H1 (cell line): ENCODE measurements around the gene MMP1. TPM values are rescaled to one million over a fixed set of nuclear protein-coding genes. Genes with fewer than 3 reads are reported as not detected.

Experiments used
- CTCF ChIA-PET: fragments of 300-600 bp; sonication (Branson Sonifier 250); formaldehyde crosslinking; loops from one replicate; lab custom pipeline; 2021; ENCODE audit not compliant: partially characterized antibody; lab: Charles Lee
- POLR2A ChIA-PET: fragments of 300-600 bp; sonication (Branson Sonifier 250); formaldehyde crosslinking; loops from one replicate; lab custom pipeline; 2021; ENCODE audit warnings: inconsistent platforms; ENCODE audit not compliant: partially characterized antibody; lab: Charles Lee
- DNase-seq, 2 experiments: peaks; one replicate each; pipeline versions ENCODE4 v3.0.0 to v3.0.0-alpha.2; 2010 to 2022; ENCODE audit warnings: low spot score in 2 of 2, low read depth in 1 of 2, mixed read lengths in 1 of 2
- FAIRE-seq: peaks from 2 replicates; lab custom pipeline; 2011; peaks lifted over from hg19 to GRCh38; lab: Jason Lieb, UNC
- H2AFZ ChIP-seq: 2 replicates; pipeline ENCODE4 v1.8.1; 2012; ENCODE audit warnings: low read length, inconsistent platforms
- H2AK5ac ChIP-seq: 2 replicates; pipeline ENCODE4 v1.6.1; 2013; ENCODE audit warnings: low read depth, low read length
- H2BK120ac ChIP-seq: replicated peaks from 2 replicates; pipeline ENCODE3; 2013; ENCODE audit warnings: low read depth, low read length, inconsistent platforms
- H2BK12ac ChIP-seq: 2 replicates; pipeline ENCODE4 v1.6.1; 2013; ENCODE audit warnings: low read depth, low read length
- H2BK15ac ChIP-seq: 2 replicates; pipeline ENCODE4 v1.6.1; 2013; ENCODE audit warnings: low read length
- H2BK20ac ChIP-seq: 2 replicates; pipeline ENCODE4 v1.6.1; 2013; ENCODE audit warnings: low read length
- H2BK5ac ChIP-seq: 2 replicates; pipeline ENCODE4 v1.6.1; 2013; ENCODE audit warnings: low read depth, low read length
- H3K14ac ChIP-seq: 2 replicates; pipeline ENCODE4 v1.6.1; 2013; ENCODE audit warnings: inconsistent platforms; ENCODE audit not compliant: insufficient read length
- H3K18ac ChIP-seq: 2 replicates; pipeline ENCODE4 v1.6.1; 2013; ENCODE audit warnings: low read length; ENCODE audit errors: extremely low read depth
- H3K23ac ChIP-seq: 2 replicates; pipeline ENCODE4 v1.6.1; 2013; ENCODE audit warnings: inconsistent platforms; ENCODE audit not compliant: insufficient read length
- H3K23me2 ChIP-seq: 2 replicates; pipeline ENCODE4 v1.6.1; 2013; ENCODE audit warnings: low read depth, low read length
- H3K27ac ChIP-seq: 2 replicates; pipeline ENCODE4 v1.6.1; 2011; ENCODE audit warnings: low read depth, low read length, inconsistent platforms
- H3K27me3 ChIP-seq, 4 experiments: replicated peaks in 1 of 4; 1 replicate in 1 of 4; 2 replicates in 3 of 4; pipeline versions ENCODE4 v1.6.1 to v1.8.1; 2011 to 2013; ENCODE audit warnings: low read length in 3 of 4, mild to moderate bottlenecking in 3 of 4, inconsistent platforms in 2 of 4, mixed read lengths in 2 of 4, moderate library complexity in 1 of 4; ENCODE audit not compliant: control insufficient read depth in 3 of 4, insufficient read depth in 3 of 4; ENCODE audit errors: extremely low read depth in 1 of 4
- H3K36me3 ChIP-seq, 4 experiments: 2 replicates each; pipeline versions ENCODE4 v1.6.1 to v1.8.1; 2011 to 2013; ENCODE audit warnings: mild to moderate bottlenecking in 4 of 4, low read length in 3 of 4, moderate library complexity in 2 of 4, control low read depth in 1 of 4, inconsistent platforms in 1 of 4; ENCODE audit not compliant: insufficient read depth in 4 of 4, control insufficient read depth in 2 of 4
- H3K4ac ChIP-seq: replicated peaks from 2 replicates; pipeline ENCODE3; 2013; ENCODE audit warnings: low read length, low read depth, mixed read lengths, inconsistent platforms; ENCODE audit not compliant: insufficient read length
- H3K4me1 ChIP-seq, 4 experiments: replicated peaks in 1 of 4; 1 replicate in 1 of 4; 2 replicates in 3 of 4; pipeline versions ENCODE4 v1.6.1 to v1.8.1; 2011 to 2013; ENCODE audit warnings: low read length in 3 of 4, inconsistent platforms in 2 of 4, mixed read lengths in 1 of 4; ENCODE audit not compliant: insufficient read depth in 4 of 4, control insufficient read depth in 3 of 4
- H3K4me2 ChIP-seq, 2 experiments: 2 replicates each; pipeline versions ENCODE4 v1.6.1 to v1.8.1; 2011 to 2013; ENCODE audit warnings: low read depth in 2 of 2, low read length in 2 of 2, control low read depth in 1 of 2, inconsistent platforms in 1 of 2, mild to moderate bottlenecking in 1 of 2; ENCODE audit not compliant: insufficient read depth in 1 of 2
- H3K4me3 ChIP-seq, 4 experiments: fragments of 200-600, 300-600 bp in 1 of 4; sonication (generic), shearing (Covaris generic), sonication (Bioruptor Twin) in 1 of 4; 2 replicates each; pipeline versions ENCODE4 v1.5.1 to v1.8.1; 2011 to 2016; ENCODE audit warnings: low read length in 4 of 4, low read depth in 3 of 4, control low read depth in 2 of 4, inconsistent platforms in 2 of 4, mild to moderate bottlenecking in 2 of 4, mixed read lengths in 1 of 4, moderate library complexity in 1 of 4; ENCODE audit not compliant: insufficient read depth in 2 of 4; ENCODE audit errors: extremely low read depth in 1 of 4
- H3K56ac ChIP-seq: replicated peaks from 2 replicates; pipeline ENCODE3; 2013; ENCODE audit warnings: low read depth, mild to moderate bottlenecking, mixed read lengths, low read length, inconsistent platforms; ENCODE audit not compliant: insufficient read length
- H3K79me1 ChIP-seq: 2 replicates; pipeline ENCODE4 v1.6.1; 2013; ENCODE audit warnings: low read depth, low read length, control low read depth
- H3K79me2 ChIP-seq, 2 experiments: 2 replicates each; pipeline versions ENCODE4 v1.6.1 to v1.8.1; 2012 to 2013; ENCODE audit warnings: low read length in 2 of 2, mild to moderate bottlenecking in 2 of 2, inconsistent platforms in 1 of 2; ENCODE audit not compliant: insufficient read depth in 2 of 2, control insufficient read depth in 1 of 2
- H3K9ac ChIP-seq, 4 experiments: replicated peaks in 1 of 4; 1 replicate in 1 of 4; 2 replicates in 3 of 4; pipeline versions ENCODE4 v1.6.1 to v1.8.1; 2011 to 2013; ENCODE audit warnings: low read depth in 3 of 4, low read length in 3 of 4, control low read depth in 2 of 4, mild to moderate bottlenecking in 2 of 4, moderate library complexity in 2 of 4, inconsistent platforms in 1 of 4; ENCODE audit errors: extremely low read depth in 1 of 4
- H3K9me3 ChIP-seq, 2 experiments: 2 replicates each; pipeline versions ENCODE4 v1.6.1 to v1.8.1; 2012 to 2013; ENCODE audit warnings: mild to moderate bottlenecking in 2 of 2, moderate library complexity in 2 of 2, control low read depth in 1 of 2, inconsistent platforms in 1 of 2, low read depth in 1 of 2, low read length in 1 of 2, mixed read lengths in 1 of 2; ENCODE audit not compliant: insufficient read depth in 2 of 2
- H4K20me1 ChIP-seq, 2 experiments: replicated peaks in 1 of 2; 2 replicates each; pipeline versions ENCODE3 to v1.8.1; 2011 to 2013; ENCODE audit warnings: inconsistent platforms in 2 of 2, low read length in 2 of 2, mild to moderate bottlenecking in 1 of 2; ENCODE audit not compliant: insufficient read depth in 2 of 2, control insufficient read depth in 1 of 2
- H4K5ac ChIP-seq: 2 replicates; pipeline ENCODE4 v1.6.1; 2013; ENCODE audit warnings: low read length, low read depth, mixed read lengths, inconsistent platforms; ENCODE audit not compliant: insufficient read length
- H4K8ac ChIP-seq: 2 replicates; pipeline ENCODE4 v1.8.0; 2013; ENCODE audit warnings: mild to moderate bottlenecking, moderate library complexity, low read length, inconsistent platforms; ENCODE audit not compliant: insufficient read depth; ENCODE audit errors: extremely low read depth
- H4K91ac ChIP-seq: replicated peaks from 2 replicates; pipeline ENCODE3; 2013; ENCODE audit warnings: low read length, mixed read lengths, inconsistent platforms; ENCODE audit not compliant: insufficient read length
- CHD2 ChIP-seq: IDR thresholded peaks from 2 replicates; pipeline ENCODE4 v1.6.1; 2012; ENCODE audit warnings: low read length, improper control_type of control experiment
- EZH2 ChIP-seq: fragments of 200-600 bp; sonication (generic); IDR thresholded peaks from 2 replicates; pipeline ENCODE4 v1.7.1; 2012; ENCODE audit warnings: low read depth, mild to moderate bottlenecking, moderate library complexity, low read length, inconsistent platforms; ENCODE audit not compliant: severe bottlenecking
- GTF2F1 ChIP-seq: IDR thresholded peaks from 2 replicates; pipeline ENCODE4 v1.6.1; 2012; ENCODE audit warnings: low read depth, low read length, improper control_type of control experiment, borderline replicate concordance
- SIN3A ChIP-seq, 2 experiments: IDR thresholded peaks in 1 of 2; conservative IDR thresholded peaks in 1 of 2; 2 replicates each; pipeline ENCODE4 v1.6.1; 2011 to 2012; ENCODE audit warnings: low read length in 2 of 2, improper control_type of control experiment in 1 of 2, low read depth in 1 of 2, mild to moderate bottlenecking in 1 of 2
- TAF7 ChIP-seq: optimal IDR thresholded peaks from 2 replicates; pipeline ENCODE3; 2011; ENCODE audit warnings: low read depth, mild to moderate bottlenecking, inconsistent platforms, low read length, moderate library complexity, borderline replicate concordance
- TBP ChIP-seq: IDR thresholded peaks from 2 replicates; pipeline ENCODE4 v1.6.1; 2011; ENCODE audit warnings: low read depth, low read length, improper control_type of control experiment
- WGBS, 2 experiments: shearing (Covaris generic) in 1 of 2; methylation state at CpG; one replicate each; pipeline versions ENCODE4 v1.1.6 to v1.1.7; 2013 to 2015; ENCODE audit warnings: low lambda C conversion rate in 2 of 2, mixed read lengths in 2 of 2, inconsistent platforms in 1 of 2, low coverage in 1 of 2, missing lambda C conversion rate in 1 of 2; ENCODE audit not compliant: insufficient replicate concordance in 2 of 2, insufficient coverage in 1 of 2, insufficient read length in 1 of 2; ENCODE audit errors: extremely low coverage in 1 of 2, missing lambda C conversion rate in 1 of 2; 5-methylcytosine and 5-hydroxymethylcytosine counted together
- polyA plus RNA-seq, 7 experiments: library from polyadenylated mRNA; depleted of rRNA in 3 of 7; stranded (reverse) in 5 of 7; unstranded in 2 of 7; fragments of >200 nt in 5 of 7; fragments of 200-250 nt in 2 of 7; gene quantifications; 1 replicate in 5 of 7; 2 replicates in 1 of 7; 4 replicates in 1 of 7; pipeline versions ENCODE4 v1.2.1 to v1.2.3, GENCODE V29; 2011 to 2013; ENCODE audit warnings: missing spikeins in 2 of 7, mixed read lengths in 2 of 7
- total RNA-seq: library from RNA; stranded (reverse); fragmentation: NEBNext Ultra II Directional; extraction: Animal tissue kit (Norgen Biotek cat#: 25700); gene quantifications from 2 replicates; pipeline ENCODE4 v1.2.1, GENCODE V29; 2021
- TF ChIP-seq, protein P1 (sequence below): IDR thresholded peaks from 2 replicates; pipeline ENCODE4 v1.6.1; 2012; ENCODE audit warnings: low read length, inconsistent platforms
- TF ChIP-seq, protein P2 (sequence below), 3 experiments: IDR thresholded peaks; 1 replicate in 2 of 3; 2 replicates in 1 of 3; pipeline versions ENCODE4 v1.5.1 to v1.6.1; 2011; ENCODE audit warnings: low read length in 3 of 3, mild to moderate bottlenecking in 3 of 3, inconsistent platforms in 2 of 3, low read depth in 1 of 3, moderate library complexity in 1 of 3; ENCODE audit not compliant: insufficient read depth in 1 of 3; ENCODE audit errors: control extremely low read depth in 1 of 3

MMP1 gene
- total and polyA plus RNA-seq, 2 of the 8 experiments (the other 6 are each of a cell fraction or from before 2014, with no cell fraction given) = not detected

DNA sequence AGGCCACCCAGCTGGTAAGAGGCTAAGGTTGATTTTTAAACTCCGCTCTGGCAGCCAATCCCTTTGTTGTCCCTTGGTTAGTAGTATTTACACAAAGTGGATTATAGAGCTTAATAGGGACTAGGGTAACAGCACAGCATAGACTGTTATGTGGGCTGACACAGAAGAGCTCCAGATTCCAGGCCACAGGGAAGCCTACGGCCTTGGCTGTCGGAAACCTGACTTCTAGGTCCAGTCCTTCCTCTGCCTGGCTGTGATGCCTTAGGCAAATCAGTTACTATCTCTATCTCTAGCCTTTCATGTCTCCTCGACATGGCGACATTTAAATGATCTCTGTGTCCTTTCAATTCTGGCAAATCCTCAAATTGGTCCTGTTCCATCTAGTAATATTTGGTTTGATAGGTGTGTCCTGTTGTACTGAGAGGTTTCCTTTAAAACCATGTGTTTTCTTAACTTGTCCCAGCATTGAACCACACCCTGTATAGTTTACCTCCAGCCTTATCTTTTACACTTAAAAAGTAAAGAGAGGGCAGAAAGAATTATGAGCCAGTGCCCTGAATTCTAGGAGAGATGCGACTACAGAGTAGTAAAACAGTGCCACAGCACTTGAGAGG lies 4.2 kb downstream of the MMP1 start:
- H2AFZ ChIP-seq = peak overlapping the region; percentile 86
- WGBS, 2 experiments = 92% methylated on average over 6 of the region's 6 CpGs; no CpG with 5 or more reads in 1 of the 2 experiments
- TF ChIP-seq, protein P1, sequence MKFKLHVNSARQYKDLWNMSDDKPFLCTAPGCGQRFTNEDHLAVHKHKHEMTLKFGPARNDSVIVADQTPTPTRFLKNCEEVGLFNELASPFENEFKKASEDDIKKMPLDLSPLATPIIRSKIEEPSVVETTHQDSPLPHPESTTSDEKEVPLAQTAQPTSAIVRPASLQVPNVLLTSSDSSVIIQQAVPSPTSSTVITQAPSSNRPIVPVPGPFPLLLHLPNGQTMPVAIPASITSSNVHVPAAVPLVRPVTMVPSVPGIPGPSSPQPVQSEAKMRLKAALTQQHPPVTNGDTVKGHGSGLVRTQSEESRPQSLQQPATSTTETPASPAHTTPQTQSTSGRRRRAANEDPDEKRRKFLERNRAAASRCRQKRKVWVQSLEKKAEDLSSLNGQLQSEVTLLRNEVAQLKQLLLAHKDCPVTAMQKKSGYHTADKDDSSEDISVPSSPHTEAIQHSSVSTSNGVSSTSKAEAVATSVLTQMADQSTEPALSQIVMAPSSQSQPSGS = no peak
- TF ChIP-seq CHD2 (no peak), TBP (no peak), TAF7 (no peak), EZH2 (no peak), GTF2F1 (no peak), SIN3A (conservative IDR thresholded peaks at IDR 0.05 in 1 of 2, IDR thresholded peaks at IDR 0.05 in 1 of 2; ENCODE audit: low read depth in 1 of 2, low read length in 2 of 2) (no peak)
- TF ChIP-seq, protein P2, sequence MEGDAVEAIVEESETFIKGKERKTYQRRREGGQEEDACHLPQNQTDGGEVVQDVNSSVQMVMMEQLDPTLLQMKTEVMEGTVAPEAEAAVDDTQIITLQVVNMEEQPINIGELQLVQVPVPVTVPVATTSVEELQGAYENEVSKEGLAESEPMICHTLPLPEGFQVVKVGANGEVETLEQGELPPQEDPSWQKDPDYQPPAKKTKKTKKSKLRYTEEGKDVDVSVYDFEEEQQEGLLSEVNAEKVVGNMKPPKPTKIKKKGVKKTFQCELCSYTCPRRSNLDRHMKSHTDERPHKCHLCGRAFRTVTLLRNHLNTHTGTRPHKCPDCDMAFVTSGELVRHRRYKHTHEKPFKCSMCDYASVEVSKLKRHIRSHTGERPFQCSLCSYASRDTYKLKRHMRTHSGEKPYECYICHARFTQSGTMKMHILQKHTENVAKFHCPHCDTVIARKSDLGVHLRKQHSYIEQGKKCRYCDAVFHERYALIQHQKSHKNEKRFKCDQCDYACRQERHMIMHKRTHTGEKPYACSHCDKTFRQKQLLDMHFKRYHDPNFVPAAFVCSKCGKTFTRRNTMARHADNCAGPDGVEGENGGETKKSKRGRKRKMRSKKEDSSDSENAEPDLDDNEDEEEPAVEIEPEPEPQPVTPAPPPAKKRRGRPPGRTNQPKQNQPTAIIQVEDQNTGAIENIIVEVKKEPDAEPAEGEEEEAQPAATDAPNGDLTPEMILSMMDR (IDR thresholded peaks at IDR 0.05; ENCODE audit: control extremely low read depth in 1 of 3, insufficient read depth in 1 of 3, low read depth in 1 of 3, low read length in 3 of 3) = no peak

More for the DNA sequence above, 4.2 kb downstream of the MMP1 start:
- H3K14ac ChIP-seq = no peak overlapping the region
- FAIRE-seq = no peak
- no peak overlapping the region for H2AK5ac ChIP-seq
- no peak overlapping the region for H3K4ac ChIP-seq
- H3K56ac ChIP-seq = no peak overlapping the region
- no peaks in the 10 kb centered on the region for H3K9me3 ChIP-seq
- H2BK120ac ChIP-seq = no peak overlapping the region
- 0 out of 2 replicates have a peak overlapping the region, but pooled peaks have one; percentile 11 for H2BK12ac ChIP-seq
- no peaks in the 10 kb centered on the region for H3K23me2 ChIP-seq
- no peak for DNase-seq
- H3K9ac ChIP-seq = no peak overlapping the region
- no peak overlapping the region for H2BK5ac ChIP-seq
- H4K20me1 ChIP-seq = no peaks in the 10 kb centered on the region
- no peaks in the 10 kb centered on the region for H3K79me1 ChIP-seq
- no peak overlapping the region for H3K4me3 ChIP-seq
- H4K5ac ChIP-seq = no peak overlapping the region
- ChIA-PET POLR2A (interaction anchor here (1.3 kb wide), 1 partner anchor 13 kb away, joined by 4 read pairs; no protein-coding TSS in a partner anchor), CTCF (interaction anchor here (0.6 to 6.1 kb wide), 12 partner anchors 8 to 147 kb away, joined by 3 to 57 read pairs (median 3); partner anchors contain the start of gene MMP10)
- H2BK20ac ChIP-seq = no peak overlapping the region
- H3K18ac ChIP-seq = no peak overlapping the region
- peaks cover 0 to 1% (median 0%) of the 10 kb centered on the region in 4 experiments; a peak in 1 of 7 replicates for H3K27me3 ChIP-seq
- no peaks in the 10 kb centered on the region for H3K4me1 ChIP-seq
- no peak overlapping the region for H4K91ac ChIP-seq
- H3K4me2 ChIP-seq = no peak overlapping the region
- H3K23ac ChIP-seq = no peak overlapping the region
- no peaks in the 10 kb centered on the region for H3K36me3 ChIP-seq
- H2BK15ac ChIP-seq = no peak overlapping the region
- H4K8ac ChIP-seq = no peak overlapping the region
- no peaks in the 10 kb centered on the region for H3K79me2 ChIP-seq
- no peak overlapping the region for H3K27ac ChIP-seq
